ENCODE data around the gene FUT2.

DNA sequence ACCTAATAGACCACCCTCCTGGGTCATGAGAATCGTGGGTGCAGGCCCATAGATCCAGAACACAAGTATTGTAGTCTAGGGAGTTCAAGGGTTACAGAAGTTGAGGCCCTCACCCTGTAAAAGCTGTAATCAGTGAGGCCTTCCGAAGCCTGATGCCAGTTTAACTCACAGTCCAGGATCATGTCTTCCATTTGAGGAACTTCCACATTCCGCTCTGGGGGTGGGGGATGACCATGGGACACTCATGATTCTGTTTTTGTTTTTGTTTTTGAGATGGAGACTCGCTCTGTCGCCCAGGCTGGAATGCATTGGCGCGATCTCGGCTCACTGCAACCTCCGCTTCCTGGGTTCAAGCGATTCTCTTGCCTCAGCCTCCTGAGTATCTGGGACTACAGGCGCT lies 46.3 kb downstream of the FUT2 start:
- TF ChIP-seq CTCF (IDR thresholded peaks at IDR 0.05): no peak
- no peak for TF ChIP-seq MAFK (IDR thresholded peaks at IDR 0.05; ENCODE audit: partially characterized antibody)
- TF ChIP-seq MAZ (IDR thresholded peaks at IDR 0.05; ENCODE audit: borderline replicate concordance, low read depth, low read length): no peak
- TF ChIP-seq REST (IDR thresholded peaks at IDR 0.05): no peak
- no peak for TF ChIP-seq NR3C1 (IDR thresholded peaks at IDR 0.05)
- no peak for TF ChIP-seq MAX (IDR thresholded peaks at IDR 0.05)

All from A549 (cell line).